GM18868 (cell line): ENCODE measurements around the gene CMTM5.
A peak's percentile ranks its signal among the peaks of the same experiment; 100 is the strongest.
"Not testable (repeated sequence)": the region's sequence is repeated elsewhere in the genome, so short reads cannot be mapped to it uniquely, and the experiment has no call there.

ENCODE experiments used
- ATAC-seq: cut with Tn5 transposase; IDR thresholded peaks from one replicate; pipeline ENCODE4 v1.9.1; 2021; ENCODE audit warnings: mild to moderate bottlenecking, moderate library complexity; ENCODE audit not compliant: unreplicated experiment

The CMTM5 gene

DNA sequence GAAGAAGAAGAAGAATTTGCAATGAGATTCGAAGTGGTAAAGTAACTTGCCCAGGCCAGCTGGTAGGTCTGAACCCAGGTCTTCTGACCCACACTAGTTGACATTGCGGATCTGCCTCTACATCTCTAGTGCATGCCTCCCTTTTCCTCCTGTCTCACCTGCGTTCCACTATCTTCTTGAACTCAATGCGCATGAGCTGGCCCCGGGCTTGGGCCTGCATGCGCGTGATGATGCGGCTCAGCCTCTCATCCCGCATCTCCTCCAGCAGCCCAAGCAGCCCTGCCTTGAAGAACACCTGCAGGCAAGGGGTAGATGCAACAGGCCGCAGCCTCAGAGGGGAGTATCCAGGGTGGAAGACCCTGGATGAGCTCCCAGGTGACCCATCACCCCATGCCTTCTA, 19.3 kb downstream of the CMTM5 start:
- no peak for ATAC-seq

DNA sequence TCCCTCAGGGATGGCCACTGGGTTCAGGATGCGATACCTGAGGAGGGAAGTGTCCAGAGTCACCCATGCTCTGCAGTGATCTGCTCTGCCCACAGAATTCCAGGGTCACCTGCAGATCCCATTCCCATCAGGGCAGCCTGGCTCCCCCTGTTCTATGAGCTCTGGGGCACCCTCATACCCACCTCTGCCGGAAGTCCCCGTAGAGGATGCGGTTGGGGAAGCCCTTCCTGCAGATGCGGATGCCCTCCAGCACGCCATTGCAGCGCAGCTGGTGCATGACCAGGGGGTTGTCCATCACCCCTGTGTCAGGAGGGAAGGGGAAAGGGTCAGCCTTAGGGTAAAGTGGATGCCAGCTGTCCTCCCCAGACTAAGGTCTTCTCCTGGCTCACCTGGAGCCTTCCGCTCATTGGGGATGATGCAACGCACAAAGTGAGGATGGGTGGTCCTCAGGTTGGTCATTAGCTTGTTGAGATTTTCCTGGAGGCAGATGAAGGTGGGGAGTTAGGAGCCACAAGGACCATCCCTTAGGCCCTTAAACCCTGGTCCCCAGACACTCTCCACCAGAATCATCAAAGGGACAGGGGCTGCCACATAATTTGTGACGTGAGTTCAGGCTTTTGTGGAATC, 20.0 kb downstream of the CMTM5 start:
- ATAC-seq = no peak

DNA sequence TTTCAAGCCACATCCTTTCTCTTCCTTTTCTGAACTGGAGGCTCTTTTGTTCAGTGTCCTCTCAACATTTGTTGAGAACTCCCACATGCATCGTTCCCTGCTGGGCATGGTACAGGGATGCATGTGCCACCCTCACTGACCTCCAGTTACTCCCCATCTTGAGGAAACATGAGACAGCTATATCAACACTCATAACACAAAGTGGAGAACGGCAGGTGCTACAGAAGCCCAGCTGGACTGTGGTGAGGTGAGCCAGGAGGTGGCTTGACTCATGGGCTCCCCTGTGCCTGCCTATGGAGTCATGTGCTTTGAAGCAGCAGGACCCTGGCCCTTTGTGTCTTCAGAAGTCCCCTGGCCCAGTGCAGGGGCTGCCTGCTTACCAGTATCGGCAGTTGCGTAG, 21.5 kb downstream of the CMTM5 start:
- no peak for ATAC-seq

DNA sequence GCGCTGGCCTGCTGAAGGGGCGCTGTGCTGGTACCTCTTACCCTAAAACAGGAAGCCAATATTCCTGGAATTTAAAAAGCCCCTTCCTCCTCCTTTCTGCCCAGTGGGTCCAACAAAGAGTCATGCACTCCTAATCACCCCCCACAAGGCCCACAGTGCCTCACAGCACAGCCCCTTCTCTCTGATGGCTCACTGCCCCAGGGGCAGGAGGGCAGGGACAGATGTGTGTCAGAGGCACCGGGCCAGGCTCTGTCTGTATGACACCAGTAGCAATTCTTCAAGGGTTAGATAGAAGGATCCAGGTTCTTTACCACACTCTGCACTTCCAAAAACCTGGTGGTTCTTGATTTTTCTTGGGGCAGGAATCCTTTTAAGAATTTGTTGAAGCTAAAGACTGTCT, 22.3 kb downstream of the CMTM5 start:
- ATAC-seq = no peak

DNA sequence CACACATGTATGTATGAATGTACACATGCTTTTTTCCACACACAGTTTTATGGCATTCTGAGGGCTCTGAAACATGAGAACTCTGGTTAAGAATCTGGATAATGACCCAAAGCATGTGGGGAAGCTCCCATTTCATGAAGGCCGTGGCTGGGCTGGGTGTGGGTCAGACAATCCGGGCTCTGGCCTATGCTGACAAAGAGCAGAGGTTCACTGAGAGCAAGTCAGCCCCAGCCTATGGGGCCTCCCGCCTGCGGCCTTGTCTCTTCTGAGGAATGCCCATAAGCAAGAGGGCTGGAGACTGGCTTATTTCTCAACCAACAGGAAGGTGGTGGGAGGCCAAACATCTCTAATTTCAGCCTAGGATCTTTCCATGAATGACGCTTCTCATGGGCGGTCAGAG, 22.7 kb downstream of the CMTM5 start:
- no peak for ATAC-seq

DNA sequence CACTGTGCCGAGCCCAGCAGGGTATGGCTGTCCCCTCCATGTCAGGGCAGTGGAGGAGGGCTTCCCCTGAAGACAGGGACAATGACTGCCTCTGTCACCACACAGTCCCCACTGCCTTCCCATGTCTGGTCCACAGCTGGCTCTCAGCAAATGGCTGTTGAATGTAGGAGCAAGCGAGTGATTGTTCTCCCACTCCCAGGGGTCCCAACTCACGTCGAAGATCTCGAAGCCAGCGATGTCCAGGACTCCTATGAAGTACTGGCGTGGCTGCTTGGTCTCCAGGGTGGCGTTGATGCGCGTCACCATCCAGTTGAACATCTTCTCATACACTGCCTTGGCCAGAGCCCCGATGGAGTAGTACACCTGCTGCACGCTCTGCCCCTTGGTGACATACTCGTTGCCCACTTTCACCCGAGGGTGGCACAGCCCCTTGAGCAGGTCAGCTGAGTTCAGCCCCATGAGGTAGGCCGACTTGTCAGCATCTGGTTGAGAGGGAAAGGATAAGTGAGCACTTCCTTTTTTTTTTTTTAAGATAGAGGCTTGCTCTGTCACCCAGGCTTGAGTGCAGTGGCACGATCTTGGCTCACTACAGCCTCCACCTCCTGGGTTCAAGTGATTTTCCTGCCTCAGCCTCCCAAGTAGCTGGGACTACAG, 23.8 kb downstream of the CMTM5 start:
- ATAC-seq = not testable (repeated sequence)

DNA sequence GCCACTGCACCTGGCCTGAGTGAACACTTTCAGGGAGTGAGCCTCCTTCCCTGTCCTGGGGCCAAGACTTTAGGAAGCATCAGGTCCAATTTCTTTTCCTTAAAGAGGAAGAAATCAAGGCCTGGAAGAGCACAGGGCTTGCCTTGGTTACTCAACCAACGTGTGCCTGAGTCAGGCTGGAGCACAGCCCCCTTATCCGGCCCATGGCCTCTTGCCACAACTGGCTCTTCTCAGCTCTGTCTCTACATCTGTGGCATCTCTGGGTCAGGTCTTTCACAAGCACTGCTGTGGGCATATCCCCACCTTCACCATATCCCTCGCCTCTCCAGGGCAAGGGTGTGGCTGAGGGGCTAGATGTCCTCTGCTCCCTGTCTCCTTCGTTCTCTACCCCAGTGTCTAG, 24.4 kb downstream of the CMTM5 start:
- ATAC-seq = no peak

DNA sequence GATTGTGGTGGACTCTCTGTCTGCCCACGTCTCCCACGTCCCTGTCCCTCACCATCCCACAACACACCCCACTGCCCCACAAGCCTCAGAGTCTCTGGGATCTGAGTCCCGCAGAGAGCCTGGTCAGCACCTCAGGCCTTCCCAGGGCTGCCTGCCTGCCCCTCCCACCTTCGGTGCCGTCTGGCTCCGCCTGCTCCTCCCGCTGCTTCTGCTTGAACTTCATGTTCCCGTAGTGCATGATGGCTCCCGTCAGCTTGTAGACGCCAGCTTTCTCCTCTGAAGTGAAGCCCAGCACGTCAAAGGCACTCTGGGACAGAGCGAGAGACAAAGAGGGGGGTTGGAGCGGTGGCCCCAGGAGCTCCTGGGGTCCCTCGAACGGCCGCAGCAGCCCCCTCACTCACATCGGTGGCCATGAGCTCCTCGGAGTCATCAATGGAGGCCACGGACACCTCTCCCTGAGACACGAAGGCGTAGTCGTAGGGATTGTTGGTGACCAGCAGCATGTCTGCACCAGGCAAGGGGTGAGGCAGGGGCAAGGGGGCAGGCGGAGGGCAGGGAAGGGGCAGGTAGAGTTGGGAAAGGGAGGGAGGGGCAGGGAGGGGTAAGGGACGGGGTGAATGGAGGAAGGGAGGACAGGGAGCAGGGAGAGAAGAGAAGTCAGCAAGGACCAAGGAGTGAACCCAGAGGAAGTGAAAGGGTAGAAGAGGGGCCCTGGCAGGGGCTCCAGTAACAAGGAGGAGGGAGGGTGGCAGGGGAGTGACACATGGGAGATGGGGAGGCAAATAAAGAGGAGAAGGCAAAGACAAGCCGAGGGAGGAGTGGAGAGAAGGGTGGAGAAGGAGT, 25.7 kb downstream of the CMTM5 start:
- no peak for ATAC-seq

DNA sequence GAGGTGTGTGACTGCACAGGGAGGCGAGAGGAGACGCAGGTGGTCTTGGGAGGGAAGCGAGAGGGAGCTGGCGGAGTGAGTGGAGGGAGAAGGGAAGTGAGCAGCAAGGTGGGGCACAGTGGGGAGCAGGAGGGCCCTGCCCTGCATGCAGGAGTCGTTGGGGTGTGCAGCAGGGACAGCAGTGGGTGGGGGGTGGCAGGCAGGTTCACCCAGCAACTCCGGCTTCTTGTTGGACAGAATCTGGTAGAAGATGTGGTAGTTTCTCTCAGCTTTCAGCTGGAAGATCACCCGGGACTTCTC, 26.2 kb downstream of the CMTM5 start:
- no peak for ATAC-seq

DNA sequence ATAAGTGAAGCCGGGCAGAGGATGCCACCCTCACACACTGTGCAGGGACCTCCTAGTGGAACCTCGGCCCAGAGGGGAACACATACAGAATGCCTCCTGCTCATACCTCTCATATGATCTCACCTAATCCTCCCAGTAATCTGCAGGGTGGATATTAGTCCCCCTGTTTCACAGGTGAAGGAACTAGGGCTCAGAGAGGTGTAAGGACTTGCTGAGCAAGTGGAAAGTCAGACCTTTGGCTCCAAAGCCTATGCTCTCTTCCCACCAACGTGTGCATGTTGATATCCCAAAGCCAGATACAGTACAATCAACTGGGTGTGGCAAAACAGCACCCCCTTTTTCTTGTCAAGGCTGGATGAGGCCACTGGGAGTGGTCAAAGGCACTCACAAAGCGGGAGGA, 27.1 kb downstream of the CMTM5 start:
- ATAC-seq = no peak

DNA sequence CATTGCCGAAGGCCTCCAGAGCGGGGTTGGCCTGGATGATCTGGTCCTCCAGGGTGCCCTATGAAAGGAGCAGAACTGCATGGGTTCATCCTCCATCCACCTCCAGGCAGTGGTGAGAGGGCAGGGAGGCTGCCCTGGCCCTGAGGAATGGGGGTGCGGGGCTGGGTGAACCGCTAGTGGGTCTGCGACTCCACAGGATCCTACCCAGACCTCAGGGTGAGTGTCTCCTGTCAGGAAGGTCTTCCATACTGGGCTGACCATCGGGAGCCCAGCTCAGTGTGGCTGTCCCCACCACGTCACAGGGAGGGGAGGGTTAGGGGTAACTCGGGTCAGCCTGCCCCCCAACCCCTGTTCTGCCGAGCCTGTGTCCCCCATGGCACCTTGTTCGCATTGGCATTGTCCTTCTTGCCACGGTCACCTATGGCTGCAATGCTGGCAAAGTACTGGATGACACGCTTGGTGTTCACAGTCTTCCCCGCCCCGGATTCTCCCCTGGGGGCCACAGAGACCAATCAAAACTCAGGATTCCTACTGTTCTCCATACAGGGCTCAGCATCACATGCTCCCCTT, 27.6 kb downstream of the CMTM5 start:
- ATAC-seq = no peak

DNA sequence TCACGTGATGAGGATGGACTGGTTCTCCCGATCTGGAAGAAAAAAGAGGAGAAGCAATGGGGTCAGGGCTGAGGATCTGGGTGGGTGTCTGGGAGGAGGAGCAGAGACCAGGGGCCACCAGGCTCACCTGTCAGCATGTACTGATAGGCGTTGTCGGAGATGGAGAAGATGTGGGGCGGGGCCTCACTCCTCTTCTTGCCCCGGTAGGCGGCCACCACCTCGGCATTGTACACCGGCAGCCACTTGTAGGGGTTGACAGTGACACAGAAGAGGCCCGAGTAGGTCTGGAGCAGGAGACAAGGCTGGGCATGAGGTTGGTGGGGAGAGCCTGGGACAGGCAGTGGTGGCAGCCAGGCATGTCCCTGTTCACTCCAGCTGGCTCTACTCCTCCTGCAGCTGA, 28.2 kb downstream of the CMTM5 start:
- ATAC-seq = no peak

DNA sequence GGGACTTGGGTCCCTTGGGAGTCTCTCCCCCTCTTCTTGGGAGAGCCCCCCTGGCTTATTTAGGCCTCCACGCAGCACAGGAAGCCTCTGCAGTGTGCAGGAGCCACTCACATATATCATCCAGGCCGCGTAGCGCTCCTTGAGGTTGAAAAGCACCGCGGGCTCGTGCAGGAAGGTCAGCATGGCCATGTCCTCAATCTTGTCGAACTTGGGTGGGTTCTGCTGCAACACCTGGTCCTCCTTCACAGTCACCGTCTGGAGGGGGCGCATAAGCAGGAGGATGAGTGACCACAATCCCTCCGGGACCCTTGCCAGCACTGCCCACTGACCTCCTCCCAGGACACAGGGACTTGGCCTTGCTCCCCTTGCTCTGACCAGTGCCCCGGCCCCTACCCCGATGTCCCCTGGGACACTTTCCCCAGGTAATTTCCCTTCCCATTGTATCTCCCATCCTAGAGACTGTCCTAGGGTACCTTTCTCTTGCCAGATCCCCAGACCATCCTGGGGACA, 28.7 kb downstream of the CMTM5 start:
- ATAC-seq = no peak

DNA sequence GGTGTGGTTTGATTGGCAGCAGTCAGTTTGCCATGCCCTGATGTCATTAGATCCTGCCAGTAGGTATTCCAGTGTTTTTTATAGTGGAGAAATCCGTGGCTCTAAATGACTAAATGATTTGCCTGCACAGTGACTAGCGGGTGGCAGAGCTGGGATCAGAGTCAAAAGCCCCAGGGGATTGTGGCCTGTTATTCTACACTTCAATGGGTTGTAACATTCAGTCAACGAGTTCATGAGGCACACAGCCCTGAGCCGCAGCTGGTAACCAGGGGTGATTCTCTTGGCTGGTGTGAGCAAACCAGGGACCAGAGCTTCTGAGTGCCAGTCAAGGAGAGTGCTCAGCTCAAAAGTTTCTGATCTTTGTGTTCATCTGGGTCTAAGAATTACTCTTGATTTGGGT, 29.4 kb downstream of the CMTM5 start:
- ATAC-seq = peak; percentile 68

DNA sequence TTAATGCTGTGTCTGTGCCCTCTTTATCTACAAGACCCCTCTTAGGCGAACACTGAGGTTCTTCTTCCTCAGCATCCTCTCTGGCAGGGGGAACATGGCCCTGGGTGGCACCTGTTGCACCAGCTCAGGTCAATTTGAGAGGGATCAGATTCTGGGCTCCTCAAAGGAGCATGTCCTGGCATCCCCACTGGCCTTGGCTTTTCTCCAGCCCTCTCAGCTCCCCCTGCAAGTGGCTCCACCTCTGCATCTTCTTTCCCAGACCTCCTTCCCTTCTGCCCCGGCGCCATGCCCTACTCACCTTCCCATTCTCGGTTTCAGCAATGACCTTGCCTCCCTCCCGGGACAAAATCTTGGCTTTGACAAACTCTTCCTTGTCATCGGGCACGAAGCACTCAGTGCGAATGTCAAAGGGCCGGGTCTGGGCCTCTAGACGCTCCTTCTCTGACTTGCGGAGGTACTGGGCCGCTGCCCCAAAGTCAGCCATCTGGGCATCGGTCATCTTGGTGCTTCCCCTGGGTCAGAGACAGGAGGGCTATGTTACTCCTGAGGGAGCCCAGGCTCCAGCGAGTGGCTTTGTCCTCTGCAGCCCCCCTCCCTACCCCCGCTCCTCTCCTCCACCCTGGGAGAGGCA, 30.0 kb downstream of the CMTM5 start:
- no peak for ATAC-seq

DNA sequence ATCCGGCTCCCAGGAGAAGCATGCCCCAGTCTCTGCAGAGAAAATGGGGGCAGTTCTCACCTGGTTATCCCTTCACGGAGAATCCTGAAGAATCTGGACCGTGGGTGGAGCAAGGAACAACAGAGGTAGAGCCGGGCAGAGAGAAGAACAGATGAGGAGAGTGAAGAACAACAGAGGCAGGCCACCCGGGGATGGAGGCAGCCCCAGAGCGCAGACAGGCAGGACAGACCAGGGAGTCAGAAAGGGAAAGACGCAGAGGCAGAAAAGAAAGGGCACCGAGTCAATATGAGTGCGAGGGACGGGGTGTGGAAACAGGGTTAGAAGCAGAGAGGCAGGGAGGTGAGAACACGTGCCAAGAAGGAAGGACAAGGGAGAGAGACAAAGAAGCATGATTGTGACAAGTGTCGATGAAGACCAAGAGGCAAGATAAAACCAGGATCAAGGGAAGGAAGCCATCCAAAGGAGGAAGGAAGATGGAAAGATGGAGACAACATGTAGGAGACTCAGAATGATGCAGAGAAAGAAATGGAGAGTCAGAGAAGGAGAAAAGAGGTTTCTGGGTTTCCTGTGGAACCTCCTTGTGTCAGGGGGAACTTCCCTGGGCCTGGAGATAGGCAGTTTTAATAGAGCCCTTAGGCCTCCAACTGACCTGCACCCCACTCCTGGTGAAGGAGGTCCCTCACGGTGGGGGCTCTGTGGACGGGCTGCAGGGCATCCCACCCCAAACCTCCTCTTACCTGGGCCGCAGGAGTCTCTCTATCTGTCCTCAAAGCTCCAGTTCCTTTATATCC, 30.9 kb downstream of the CMTM5 start, which contains the start of gene MYH6:
Gene MYH6, minus strand, starts transcription at position 758 of the 791 bp plus-strand sequence. CDS start 1,050 bp downstream, outside the sequence.
- ATAC-seq = no peak

DNA sequence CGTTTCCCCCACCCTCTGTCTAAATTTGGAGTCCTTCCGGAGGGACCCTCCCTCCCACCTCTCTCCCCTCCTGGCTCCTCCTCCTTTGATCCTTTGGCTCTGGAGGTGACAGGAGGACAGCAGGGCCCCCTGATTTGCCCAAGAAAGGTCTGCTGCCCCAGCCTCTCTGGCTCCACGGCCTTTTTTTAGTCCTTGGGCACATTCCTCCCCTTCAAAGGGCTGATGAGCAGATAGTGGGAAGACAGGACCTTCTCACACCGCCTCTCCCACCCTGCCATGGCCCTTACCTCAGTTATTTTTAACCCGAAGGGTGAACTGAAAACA, 31.4 kb downstream of the CMTM5 start:
- ATAC-seq = no peak

DNA sequence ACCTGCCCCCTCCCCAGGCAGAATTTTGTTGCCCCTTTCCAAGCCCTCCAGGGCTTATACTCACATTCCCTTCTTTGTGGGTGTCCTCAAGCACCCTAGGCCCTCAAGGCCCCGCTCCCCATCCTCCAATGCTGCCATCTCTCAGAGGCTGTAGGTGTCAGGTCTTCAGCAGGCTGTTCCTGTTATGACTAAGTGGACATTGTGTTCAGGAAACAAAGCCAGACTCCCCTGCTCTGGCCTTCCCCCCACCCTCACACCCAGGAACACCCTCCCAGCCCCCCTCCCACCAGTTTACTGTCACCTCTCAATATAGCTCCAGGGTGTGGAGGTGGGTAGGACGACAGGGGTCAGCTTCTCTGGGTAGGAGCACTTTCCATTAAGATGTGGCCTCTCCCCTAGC, 32.6 kb downstream of the CMTM5 start:
- ATAC-seq = no peak

DNA sequence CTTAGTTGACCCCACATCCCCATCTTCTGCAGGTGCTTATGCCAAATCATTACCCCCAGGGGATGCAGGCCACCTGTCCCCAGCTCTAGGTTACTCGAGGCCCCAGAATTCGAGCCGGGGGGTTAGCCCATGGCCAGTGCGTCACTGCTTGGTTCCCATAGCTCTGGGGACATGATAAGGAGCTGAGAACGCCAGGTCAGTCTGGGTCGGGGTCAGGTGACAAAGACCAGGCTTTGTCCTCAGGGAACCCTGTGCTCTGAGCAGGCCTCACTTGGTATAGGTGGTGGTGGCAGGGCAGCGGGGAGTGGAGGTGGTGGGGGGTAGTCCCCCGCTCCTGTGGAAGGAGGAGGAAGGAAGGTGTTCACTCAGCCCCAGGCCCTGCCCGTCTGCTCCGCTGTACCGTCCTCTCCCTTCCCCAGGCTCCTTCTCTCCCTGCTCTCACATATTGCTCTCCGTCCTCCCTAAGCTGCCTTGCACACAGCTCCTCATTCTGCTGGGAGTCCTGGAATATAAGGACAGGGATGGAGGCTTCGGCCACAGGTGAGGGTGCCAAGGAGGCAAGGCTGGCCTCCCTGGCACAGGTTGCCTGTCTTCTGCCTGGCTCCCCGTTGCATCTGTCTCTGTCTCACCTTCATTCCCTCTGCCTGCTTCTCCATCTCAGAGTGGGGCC, 33.3 kb downstream of the CMTM5 start:
- no peak for ATAC-seq
